Testis (tissue), 3 donors: ENCODE measurements around the gene STAC2. TPM values are rescaled to one million over a fixed set of nuclear protein-coding genes. Genes with fewer than 3 reads are reported as not detected.
A peak's percentile ranks its signal among the peaks of the same experiment; 100 is the strongest.

Source experiments
- DNase-seq: peaks from one replicate; pipeline ENCODE4 v3.0.0-alpha.2; 2019
- H3K27ac ChIP-seq, 2 donors: fragments of 200-600 bp; sonication (generic); one replicate each; pipeline ENCODE4 v1.5.1; 2019
- H3K27me3 ChIP-seq: fragments of 200-600 bp; sonication (generic); one replicate; pipeline ENCODE4 v1.5.1; 2019
- H3K36me3 ChIP-seq: fragments of 200-600 bp; sonication (generic); one replicate; pipeline ENCODE4 v1.5.1; 2017; ENCODE audit warnings: low read depth; ENCODE audit errors: missing control alignments
- H3K4me1 ChIP-seq: fragments of 200-600 bp; sonication (generic); one replicate; pipeline ENCODE4 v1.5.1; 2019
- H3K4me3 ChIP-seq, 2 donors: fragments of 200-600 bp; sonication (generic); one replicate each; pipeline ENCODE4 v1.5.1; 2017 to 2019
- H3K9me3 ChIP-seq: fragments of 200-600 bp; sonication (generic); one replicate; pipeline ENCODE4 v1.5.1; 2017
- POLR2A ChIP-seq: fragments of 450-650 bp; IDR thresholded peaks from one replicate; pipeline ENCODE4 v1.6.1; 2017; ENCODE audit warnings: antibody characterized with exemption, mild to moderate bottlenecking, moderate library complexity
- WGBS, 2 donors: methylation state at CpG; one replicate each; pipeline ENCODE4 v1.1.5; 2018; 5-methylcytosine and 5-hydroxymethylcytosine counted together
- intact Hi-C: fragments of 100-400 bp; cut with DNase I; formaldehyde crosslinking; loops from one replicate; pipeline ENCODE4 v1.15.1; 2023; ENCODE audit warnings: low total_unique reads
- polyA plus RNA-seq: library from polyadenylated mRNA; stranded (reverse); fragments of 350-450 nt; fragmentation: Illumina TruSeq; extraction: RNeasy Lipid Tissue Mini Kit (QIAGEN cat#74804); gene quantifications from one replicate; pipeline ENCODE4 v1.2.3, GENCODE V29; 2014; ENCODE audit warnings: low read depth, low replicate concordance; ENCODE audit not compliant: insufficient read depth
- total RNA-seq, 2 donors: library from RNA; depleted of rRNA; stranded (reverse); fragments of >200 nt; gene quantifications; one replicate each; pipeline ENCODE4 v1.2.3, GENCODE V29; 2016
- TF ChIP-seq, protein P1 (sequence below), 3 experiments: fragments of 450-650 bp in 2 of 3; fragments of 200-600 bp in 1 of 3; sonication (generic) in 1 of 3; IDR thresholded peaks; one replicate each; pipeline ENCODE4 v1.5.1; 2016 to 2019; ENCODE audit warnings: antibody characterized with exemption in 3 of 3, mild to moderate bottlenecking in 2 of 3, moderate library complexity in 1 of 3

The STAC2 gene
- total and polyA plus RNA-seq, 3 donors from 2014 or later = 0.24 to 1.1 (median 0.37) TPM

- TF ChIP-seq, protein P1, sequence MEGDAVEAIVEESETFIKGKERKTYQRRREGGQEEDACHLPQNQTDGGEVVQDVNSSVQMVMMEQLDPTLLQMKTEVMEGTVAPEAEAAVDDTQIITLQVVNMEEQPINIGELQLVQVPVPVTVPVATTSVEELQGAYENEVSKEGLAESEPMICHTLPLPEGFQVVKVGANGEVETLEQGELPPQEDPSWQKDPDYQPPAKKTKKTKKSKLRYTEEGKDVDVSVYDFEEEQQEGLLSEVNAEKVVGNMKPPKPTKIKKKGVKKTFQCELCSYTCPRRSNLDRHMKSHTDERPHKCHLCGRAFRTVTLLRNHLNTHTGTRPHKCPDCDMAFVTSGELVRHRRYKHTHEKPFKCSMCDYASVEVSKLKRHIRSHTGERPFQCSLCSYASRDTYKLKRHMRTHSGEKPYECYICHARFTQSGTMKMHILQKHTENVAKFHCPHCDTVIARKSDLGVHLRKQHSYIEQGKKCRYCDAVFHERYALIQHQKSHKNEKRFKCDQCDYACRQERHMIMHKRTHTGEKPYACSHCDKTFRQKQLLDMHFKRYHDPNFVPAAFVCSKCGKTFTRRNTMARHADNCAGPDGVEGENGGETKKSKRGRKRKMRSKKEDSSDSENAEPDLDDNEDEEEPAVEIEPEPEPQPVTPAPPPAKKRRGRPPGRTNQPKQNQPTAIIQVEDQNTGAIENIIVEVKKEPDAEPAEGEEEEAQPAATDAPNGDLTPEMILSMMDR (IDR thresholded peaks at IDR 0.05) = no peak
- no peak for TF ChIP-seq POLR2A
- DNase-seq = peak; percentile 85
- WGBS, 2 donors = 66 to 67% methylated on average over 20 of the region's 20 CpGs
- intact Hi-C loops = no loop called here
- Histone ChIP-seq H3K36me3 (no peaks in the 10 kb centered on the region), H3K4me3 (no peak overlapping the region), H3K9me3 (no peaks in the 10 kb centered on the region), H3K27me3 (no peaks in the 10 kb centered on the region), H3K27ac (peak overlapping the region in 1 of 2 donors; percentile 44), H3K4me1 (peaks cover 36% of the 10 kb centered on the region)
Observed at GRCh38 chr17:39194089-39194984, 31.4 kb downstream of the STAC2 start.

GRCh38 chr17:39193346-39193745 is 32.4 kb downstream of the STAC2 start:
- H3K36me3 ChIP-seq = no peaks in the 10 kb centered on the region
- 76 to 77% methylated on average over 10 of the region's 10 CpGs for WGBS, 2 donors
- intact Hi-C loops = no loop called here
- DNase-seq = no peak
- TF ChIP-seq, protein P1 (IDR thresholded peaks at IDR 0.05) = no peak
- TF ChIP-seq POLR2A = no peak
- H3K27me3 ChIP-seq = no peaks in the 10 kb centered on the region
- H3K4me1 ChIP-seq = peaks cover 36% of the 10 kb centered on the region
- no peaks in the 10 kb centered on the region for H3K9me3 ChIP-seq
- H3K27ac ChIP-seq = no peak overlapping the region
- H3K4me3 ChIP-seq = no peak overlapping the region

GRCh38 chr17:39192901-39193300 is 32.8 kb downstream of the STAC2 start:
- intact Hi-C loops = no loop called here
- peaks cover 31% of the 10 kb centered on the region for H3K4me1 ChIP-seq
- H3K36me3 ChIP-seq = no peaks in the 10 kb centered on the region
- no peaks in the 10 kb centered on the region for H3K9me3 ChIP-seq
- no peak for DNase-seq
- WGBS, 2 donors = 93 to 95% methylated on average over 16 of the region's 16 CpGs
- H3K27ac ChIP-seq = no peak overlapping the region
- no peaks in the 10 kb centered on the region for H3K27me3 ChIP-seq
- no peak overlapping the region for H3K4me3 ChIP-seq
- TF ChIP-seq POLR2A = no peak
- TF ChIP-seq, protein P1 (IDR thresholded peaks at IDR 0.05) = no peak

DNA sequence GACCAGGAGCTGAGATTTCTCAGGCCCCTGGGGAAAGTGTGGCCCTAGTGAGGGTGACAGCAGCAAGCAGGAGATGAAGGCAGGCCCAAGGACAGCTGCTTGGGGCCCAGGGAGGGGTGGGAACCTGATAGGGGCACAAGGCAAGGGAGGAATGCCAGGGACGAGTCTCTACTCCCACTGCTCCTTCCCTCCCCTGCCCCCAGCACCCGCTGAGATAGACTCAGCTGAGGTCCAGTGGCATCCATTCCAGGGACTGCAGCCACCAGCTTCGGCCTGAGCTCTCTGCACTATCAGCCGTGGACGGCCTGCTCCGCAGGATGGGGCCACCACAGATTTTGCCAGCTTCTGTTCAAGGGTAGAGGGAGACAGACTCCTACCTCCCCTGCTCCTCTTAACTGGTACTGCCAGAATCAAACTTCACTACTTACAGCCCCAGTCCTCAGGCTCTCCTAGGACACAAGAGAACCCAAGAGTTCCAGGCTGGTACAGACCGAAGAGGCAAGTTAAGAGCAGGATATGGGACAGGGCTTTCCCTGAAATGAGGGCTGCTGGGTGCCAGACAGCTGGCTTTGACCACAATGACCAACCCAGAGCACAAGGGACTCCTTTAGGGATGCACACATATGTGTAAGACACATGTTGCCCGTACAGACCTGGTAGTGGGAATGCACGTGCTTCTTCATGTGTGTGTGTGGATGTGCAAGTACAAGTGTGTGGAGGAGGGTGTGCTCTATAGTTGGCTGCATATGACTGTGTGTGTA is 33.8 kb downstream of the STAC2 start:
- WGBS, 2 donors = 66 to 80% methylated on average over 5 to 9 of the region's 9 CpGs
- intact Hi-C loops = no loop called here
- peaks cover 29% of the 10 kb centered on the region for H3K4me1 ChIP-seq
- TF ChIP-seq, protein P1 (IDR thresholded peaks at IDR 0.05) = no peak
- TF ChIP-seq POLR2A = no peak
- H3K27me3 ChIP-seq = no peaks in the 10 kb centered on the region
- no peaks in the 10 kb centered on the region for H3K36me3 ChIP-seq
- peak; percentile 46 for DNase-seq
- H3K27ac ChIP-seq = no peak overlapping the region
- no peak overlapping the region for H3K4me3 ChIP-seq
- no peaks in the 10 kb centered on the region for H3K9me3 ChIP-seq
